Osteocyte (in vitro differentiated cells): ENCODE data around the gene KDM2B. TPM values are rescaled to one million over a fixed set of nuclear protein-coding genes. Genes with fewer than 3 reads are reported as not detected.

Experiments used
- DNase-seq: peaks from one replicate; pipeline ENCODE4 v3.0.0; 2021; ENCODE audit warnings: mixed read lengths; ENCODE audit not compliant: unreplicated experiment; ENCODE audit errors: extremely low spot score
- H3K27ac Mint-ChIP-seq: one replicate; pipeline ENCODE4 v1.8.0; 2021; ENCODE audit warnings: mild to moderate bottlenecking, mixed read lengths; ENCODE audit not compliant: unreplicated experiment
- H3K27me3 Mint-ChIP-seq: one replicate; pipeline ENCODE4 v1.8.0; 2021; ENCODE audit warnings: mixed read lengths; ENCODE audit not compliant: unreplicated experiment
- H3K36me3 Mint-ChIP-seq: one replicate; pipeline ENCODE4 v1.8.0; 2021; ENCODE audit warnings: mixed read lengths; ENCODE audit not compliant: unreplicated experiment
- H3K4me1 Mint-ChIP-seq: one replicate; pipeline ENCODE4 v1.8.0; 2021; ENCODE audit warnings: mixed read lengths; ENCODE audit not compliant: unreplicated experiment
- H3K4me3 Mint-ChIP-seq: one replicate; pipeline ENCODE4 v1.8.0; 2021; ENCODE audit warnings: mild to moderate bottlenecking, moderate library complexity, mixed read lengths; ENCODE audit not compliant: unreplicated experiment
- H3K9me3 Mint-ChIP-seq: one replicate; pipeline ENCODE4 v1.8.0; 2021; ENCODE audit warnings: mixed read lengths; ENCODE audit not compliant: unreplicated experiment
- total RNA-seq: library from RNA; stranded (reverse); gene quantifications from 2 replicates; pipeline ENCODE4 v1.2.1, GENCODE V29; 2021
- TF ChIP-seq, protein P1 (sequence below): fragments of 200-600 bp; sonication (generic); IDR thresholded peaks from 2 replicates; pipeline ENCODE4 v1.5.0; 2021; ENCODE audit warnings: antibody characterized with exemption, mild to moderate bottlenecking, moderate library complexity

Gene KDM2B
- total RNA-seq, 1 donor from 2014 or later: 31.9 TPM

DNA sequence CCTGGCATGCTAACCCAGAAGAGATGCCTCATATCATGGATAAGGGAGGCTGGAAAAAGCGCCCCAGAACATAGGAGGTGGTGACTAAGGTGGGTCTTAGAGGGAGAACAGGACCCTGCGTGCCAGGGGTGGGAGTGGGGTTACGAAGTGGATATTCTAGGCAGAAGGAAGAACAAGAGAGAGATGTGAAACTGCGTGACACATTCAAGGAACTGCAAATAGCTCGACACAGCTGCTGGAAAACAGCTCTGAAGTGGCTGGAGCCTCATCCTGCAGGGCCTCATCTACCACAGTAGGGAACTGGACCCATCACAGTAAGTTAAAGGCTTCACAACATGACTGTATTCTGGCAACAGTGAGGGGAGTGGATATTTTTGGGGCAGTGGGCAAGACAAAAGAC is 119.8 kb downstream of the KDM2B start:
- Mint-ChIP-seq H3K4me3 (no peak overlapping the region), H3K27me3 (no peaks in the 10 kb centered on the region), H3K36me3 (peaks cover 3% of the 10 kb centered on the region), H3K27ac (no peak overlapping the region), H3K4me1 (peaks cover 11% of the 10 kb centered on the region), H3K9me3 (no peaks in the 10 kb centered on the region)
- TF ChIP-seq, protein P1, sequence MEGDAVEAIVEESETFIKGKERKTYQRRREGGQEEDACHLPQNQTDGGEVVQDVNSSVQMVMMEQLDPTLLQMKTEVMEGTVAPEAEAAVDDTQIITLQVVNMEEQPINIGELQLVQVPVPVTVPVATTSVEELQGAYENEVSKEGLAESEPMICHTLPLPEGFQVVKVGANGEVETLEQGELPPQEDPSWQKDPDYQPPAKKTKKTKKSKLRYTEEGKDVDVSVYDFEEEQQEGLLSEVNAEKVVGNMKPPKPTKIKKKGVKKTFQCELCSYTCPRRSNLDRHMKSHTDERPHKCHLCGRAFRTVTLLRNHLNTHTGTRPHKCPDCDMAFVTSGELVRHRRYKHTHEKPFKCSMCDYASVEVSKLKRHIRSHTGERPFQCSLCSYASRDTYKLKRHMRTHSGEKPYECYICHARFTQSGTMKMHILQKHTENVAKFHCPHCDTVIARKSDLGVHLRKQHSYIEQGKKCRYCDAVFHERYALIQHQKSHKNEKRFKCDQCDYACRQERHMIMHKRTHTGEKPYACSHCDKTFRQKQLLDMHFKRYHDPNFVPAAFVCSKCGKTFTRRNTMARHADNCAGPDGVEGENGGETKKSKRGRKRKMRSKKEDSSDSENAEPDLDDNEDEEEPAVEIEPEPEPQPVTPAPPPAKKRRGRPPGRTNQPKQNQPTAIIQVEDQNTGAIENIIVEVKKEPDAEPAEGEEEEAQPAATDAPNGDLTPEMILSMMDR: no peak
- DNase-seq: no peak

DNA sequence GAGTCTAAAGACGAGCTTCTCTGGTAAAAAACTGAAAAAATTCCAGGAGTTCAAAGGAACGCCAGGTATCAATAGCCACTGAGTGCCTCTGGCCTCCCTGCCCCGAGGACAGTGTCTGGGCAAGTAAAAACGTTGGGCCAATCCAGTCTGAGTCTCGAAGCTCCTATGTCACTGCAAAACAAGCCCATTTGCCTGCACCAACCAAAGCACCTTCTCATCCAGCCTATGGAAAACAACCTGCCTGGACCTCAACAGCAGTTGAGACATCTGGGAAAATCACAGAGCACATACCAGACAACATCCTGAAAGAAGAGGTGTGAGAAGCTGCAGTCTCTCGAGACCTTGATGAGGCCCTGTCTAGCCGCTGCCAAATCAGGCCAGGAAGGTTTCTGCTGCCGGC is 124.3 kb downstream of the KDM2B start:
- TF ChIP-seq, protein P1: no peak
- no peak for DNase-seq
- Mint-ChIP-seq H3K4me1 (peaks cover 11% of the 10 kb centered on the region), H3K4me3 (no peak overlapping the region), H3K9me3 (no peaks in the 10 kb centered on the region), H3K27me3 (no peaks in the 10 kb centered on the region), H3K36me3 (peaks cover 3% of the 10 kb centered on the region), H3K27ac (no peak overlapping the region)

DNA sequence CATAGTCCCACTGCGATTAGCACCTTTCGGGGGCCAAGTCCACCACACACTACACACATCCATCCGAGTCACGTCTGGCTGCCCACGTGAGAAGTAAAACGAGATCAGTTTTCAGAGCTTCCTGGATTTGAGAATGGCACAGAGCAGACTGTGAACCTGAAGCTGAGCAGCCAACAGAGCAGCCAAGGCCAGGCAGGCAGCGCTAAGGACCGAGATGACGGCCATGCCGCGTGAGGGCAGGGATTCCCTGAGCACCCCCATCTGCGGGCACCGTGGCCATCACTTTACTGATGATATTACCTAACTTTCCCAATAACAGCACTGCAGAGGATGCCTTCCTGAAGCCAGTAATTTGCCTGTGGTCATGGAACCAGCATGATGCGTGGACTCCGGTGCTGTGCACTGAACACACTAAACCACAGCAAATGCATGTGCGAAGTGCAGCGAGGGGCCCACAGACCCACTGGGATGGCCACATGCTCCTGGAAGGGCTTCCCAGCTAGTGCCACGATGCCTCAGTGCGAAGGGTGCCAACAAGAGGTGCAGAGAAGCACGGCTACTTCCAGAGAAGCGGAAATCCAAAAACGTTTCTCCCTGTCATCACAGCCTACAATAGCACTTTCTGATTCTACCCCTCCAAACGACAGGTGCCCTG is 124.9 kb downstream of the KDM2B start:
- no peaks in the 10 kb centered on the region for H3K27me3 Mint-ChIP-seq
- peaks cover 5% of the 10 kb centered on the region for H3K36me3 Mint-ChIP-seq

GRCh38 chr12:121454921-121455320 is 125.9 kb downstream of the KDM2B start:
- Mint-ChIP-seq H3K27me3 (no peaks in the 10 kb centered on the region), H3K4me3 (no peak overlapping the region), H3K9me3 (no peaks in the 10 kb centered on the region), H3K4me1 (peaks cover 16% of the 10 kb centered on the region), H3K36me3 (peaks cover 4% of the 10 kb centered on the region), H3K27ac (no peak overlapping the region)
- no peak for DNase-seq
- TF ChIP-seq, protein P1: no peak

More for the DNA sequence above, 124.9 kb downstream of the KDM2B start:
- peaks cover 16% of the 10 kb centered on the region for H3K4me1 Mint-ChIP-seq
- no peak for DNase-seq
- no peak overlapping the region for H3K4me3 Mint-ChIP-seq
- H3K27ac Mint-ChIP-seq: no peak overlapping the region
- no peaks in the 10 kb centered on the region for H3K9me3 Mint-ChIP-seq
- TF ChIP-seq, protein P1: no peak

- no peak overlapping the region for H3K27ac Mint-ChIP-seq
- H3K4me3 Mint-ChIP-seq: no peak overlapping the region
- peaks cover 6% of the 10 kb centered on the region for H3K36me3 Mint-ChIP-seq
- H3K4me1 Mint-ChIP-seq: peaks cover 16% of the 10 kb centered on the region
- DNase-seq: no peak
- H3K9me3 Mint-ChIP-seq: no peaks in the 10 kb centered on the region
- H3K27me3 Mint-ChIP-seq: no peaks in the 10 kb centered on the region
- TF ChIP-seq, protein P1: no peak
Observed at GRCh38 chr12:121453629-121454028, 127.2 kb downstream of the KDM2B start.
